Osteoblast (primary cell): ENCODE data around the gene GRIK2. TPM values are rescaled to one million over a fixed set of nuclear protein-coding genes. Genes with fewer than 3 reads are reported as not detected.

Experiments used
- DNase-seq: peaks from one replicate; pipeline ENCODE4 v3.0.0; 2011; ENCODE audit warnings: low spot score, mixed read lengths; ENCODE audit not compliant: insufficient read length; ENCODE audit errors: missing footprints
- H2AFZ ChIP-seq: 2 replicates; pipeline ENCODE4 v1.6.0; 2011; ENCODE audit warnings: mild to moderate bottlenecking, low read length
- H3K27ac ChIP-seq: 2 replicates; pipeline ENCODE4 v1.5.1; 2011; ENCODE audit warnings: mild to moderate bottlenecking, low read depth, low read length, moderate library complexity
- H3K27me3 ChIP-seq: 2 replicates; pipeline ENCODE4 v1.6.0; 2012; ENCODE audit warnings: mild to moderate bottlenecking, control low read depth, inconsistent platforms, low read length, moderate library complexity; ENCODE audit not compliant: insufficient read depth
- H3K36me3 ChIP-seq: 2 replicates; pipeline ENCODE4 v1.5.1; 2011; ENCODE audit warnings: mild to moderate bottlenecking, low read length, control low read depth, moderate library complexity; ENCODE audit not compliant: insufficient read depth
- H3K4me1 ChIP-seq: 2 replicates; pipeline ENCODE4 v1.5.1; 2011; ENCODE audit warnings: mild to moderate bottlenecking, low read length, control low read depth, moderate library complexity; ENCODE audit not compliant: insufficient read depth
- H3K4me2 ChIP-seq: 2 replicates; pipeline ENCODE4 v1.6.0; 2011; ENCODE audit warnings: mild to moderate bottlenecking, low read length; ENCODE audit not compliant: insufficient read depth
- H3K4me3 ChIP-seq: fragments of 200-600 bp; sonication (generic); 3 replicates; pipeline ENCODE4 v1.5.1; 2012; ENCODE audit warnings: mild to moderate bottlenecking, low read length, inconsistent platforms; ENCODE audit not compliant: insufficient read depth
- H3K79me2 ChIP-seq: 2 replicates; pipeline ENCODE4 v1.6.0; 2012; ENCODE audit warnings: mild to moderate bottlenecking, low read length, control low read depth, inconsistent platforms; ENCODE audit not compliant: insufficient read depth
- H3K9me3 ChIP-seq: 2 replicates; pipeline ENCODE4 v1.5.1; 2011; ENCODE audit warnings: low read depth, low read length, control low read depth
- H4K20me1 ChIP-seq: 2 replicates; pipeline ENCODE4 v1.6.0; 2012; ENCODE audit warnings: mild to moderate bottlenecking, low read length, control low read depth; ENCODE audit not compliant: insufficient read depth
- total RNA-seq: library from RNA; depleted of rRNA; stranded (reverse); fragments of >200 nt; gene quantifications from 2 replicates; pipeline ENCODE4 v1.2.3, GENCODE V29; 2012
- TF ChIP-seq, protein P1 (sequence below): IDR thresholded peaks from 2 replicates; pipeline ENCODE4 v1.5.1; 2011; ENCODE audit warnings: mild to moderate bottlenecking, low read depth, low read length, moderate library complexity; ENCODE audit errors: extremely low read depth

The GRIK2 gene
- total RNA-seq, 1 donor: 0.72 TPM

GRCh38 chr6:101640131-101640530 lies 246.6 kb downstream of the GRIK2 start:
- Histone ChIP-seq H3K4me3 (no peak overlapping the region), H3K27me3 (no peaks in the 10 kb centered on the region), H3K4me1 (no peaks in the 10 kb centered on the region), H3K4me2 (no peak overlapping the region), H3K79me2 (no peaks in the 10 kb centered on the region), H3K9me3 (no peaks in the 10 kb centered on the region), H3K36me3 (no peaks in the 10 kb centered on the region), H4K20me1 (no peaks in the 10 kb centered on the region), H2AFZ (no peak overlapping the region), H3K27ac (no peak overlapping the region)
- no peak for DNase-seq
- TF ChIP-seq, protein P1, sequence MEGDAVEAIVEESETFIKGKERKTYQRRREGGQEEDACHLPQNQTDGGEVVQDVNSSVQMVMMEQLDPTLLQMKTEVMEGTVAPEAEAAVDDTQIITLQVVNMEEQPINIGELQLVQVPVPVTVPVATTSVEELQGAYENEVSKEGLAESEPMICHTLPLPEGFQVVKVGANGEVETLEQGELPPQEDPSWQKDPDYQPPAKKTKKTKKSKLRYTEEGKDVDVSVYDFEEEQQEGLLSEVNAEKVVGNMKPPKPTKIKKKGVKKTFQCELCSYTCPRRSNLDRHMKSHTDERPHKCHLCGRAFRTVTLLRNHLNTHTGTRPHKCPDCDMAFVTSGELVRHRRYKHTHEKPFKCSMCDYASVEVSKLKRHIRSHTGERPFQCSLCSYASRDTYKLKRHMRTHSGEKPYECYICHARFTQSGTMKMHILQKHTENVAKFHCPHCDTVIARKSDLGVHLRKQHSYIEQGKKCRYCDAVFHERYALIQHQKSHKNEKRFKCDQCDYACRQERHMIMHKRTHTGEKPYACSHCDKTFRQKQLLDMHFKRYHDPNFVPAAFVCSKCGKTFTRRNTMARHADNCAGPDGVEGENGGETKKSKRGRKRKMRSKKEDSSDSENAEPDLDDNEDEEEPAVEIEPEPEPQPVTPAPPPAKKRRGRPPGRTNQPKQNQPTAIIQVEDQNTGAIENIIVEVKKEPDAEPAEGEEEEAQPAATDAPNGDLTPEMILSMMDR: no peak

DNA sequence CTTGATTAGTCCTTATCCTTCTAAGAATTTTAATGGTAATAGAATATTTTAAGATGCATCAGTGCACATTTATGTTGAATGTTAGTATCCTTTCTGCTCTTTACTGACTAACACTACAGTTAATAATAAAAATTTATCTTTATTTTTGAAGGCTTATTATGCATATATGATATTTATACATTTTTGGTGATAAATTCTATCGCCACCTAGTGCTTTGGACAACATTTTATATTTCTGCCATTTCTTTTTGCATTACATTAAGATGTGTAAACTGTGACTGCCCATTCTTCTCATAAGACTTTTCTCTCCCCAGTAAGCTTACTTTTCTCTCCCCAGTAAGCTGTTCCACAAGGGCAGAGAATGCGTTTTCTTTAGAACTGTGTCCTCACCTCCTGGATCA lies 252.3 kb downstream of the GRIK2 start:
- Histone ChIP-seq H2AFZ (no peak overlapping the region), H3K4me1 (no peaks in the 10 kb centered on the region), H3K27me3 (no peaks in the 10 kb centered on the region), H4K20me1 (no peaks in the 10 kb centered on the region), H3K4me3 (no peak overlapping the region), H3K4me2 (no peak overlapping the region), H3K36me3 (no peaks in the 10 kb centered on the region), H3K79me2 (no peaks in the 10 kb centered on the region), H3K9me3 (no peaks in the 10 kb centered on the region), H3K27ac (no peak overlapping the region)
- TF ChIP-seq, protein P1: no peak
- DNase-seq: no peak

GRCh38 chr6:101650402-101651100 lies 257.0 kb downstream of the GRIK2 start:
- no peak for DNase-seq
- Histone ChIP-seq H3K79me2 (no peaks in the 10 kb centered on the region), H3K27ac (no peak overlapping the region), H3K27me3 (no peaks in the 10 kb centered on the region), H3K9me3 (no peaks in the 10 kb centered on the region), H2AFZ (no peak overlapping the region), H3K36me3 (no peaks in the 10 kb centered on the region), H3K4me2 (no peak overlapping the region), H4K20me1 (no peaks in the 10 kb centered on the region), H3K4me1 (no peaks in the 10 kb centered on the region), H3K4me3 (no peak overlapping the region)
- TF ChIP-seq, protein P1: no peak

- no peak overlapping the region for H3K27ac ChIP-seq
Observed at GRCh38 chr6:101652079-101652478, 258.6 kb downstream of the GRIK2 start.

More at GRCh38 chr6:101652079-101652478, 258.6 kb downstream of the GRIK2 start:
- no peak overlapping the region for H2AFZ ChIP-seq
- no peak for DNase-seq
- no peak overlapping the region for H3K4me3 ChIP-seq
- no peaks in the 10 kb centered on the region for H3K27me3 ChIP-seq
- H3K4me2 ChIP-seq: no peak overlapping the region
- no peaks in the 10 kb centered on the region for H3K9me3 ChIP-seq
- no peaks in the 10 kb centered on the region for H4K20me1 ChIP-seq
- no peaks in the 10 kb centered on the region for H3K4me1 ChIP-seq
- no peaks in the 10 kb centered on the region for H3K79me2 ChIP-seq
- no peaks in the 10 kb centered on the region for H3K36me3 ChIP-seq
- TF ChIP-seq, protein P1: no peak
